Dendritic cell treated with granulocyte-macrophage colony-stimulating factor and Interleukin-4, amounts not matched to agents 40 ng/mL and 50 ng/mL, for 4 days (primary cell): ENCODE measurements around the gene CNTNAP2.
"Not testable (repeated sequence)": the region's sequence is repeated elsewhere in the genome, so short reads cannot be mapped to it uniquely, and the experiment has no call there.

Source experiments
- H3K27ac Mint-ChIP-seq: one replicate; pipeline ENCODE4 v1.8.0; 2022; ENCODE audit warnings: mild to moderate bottlenecking, mixed read lengths
- H3K27me3 Mint-ChIP-seq: one replicate; pipeline ENCODE4 v1.8.0; 2022; ENCODE audit warnings: mild to moderate bottlenecking, mixed read lengths
- H3K36me3 Mint-ChIP-seq: one replicate; pipeline ENCODE4 v1.8.0; 2022; ENCODE audit warnings: low read depth, mixed read lengths
- H3K4me1 Mint-ChIP-seq: one replicate; pipeline ENCODE4 v1.8.0; 2022; ENCODE audit warnings: low read depth, mixed read lengths
- H3K4me3 Mint-ChIP-seq: one replicate; pipeline ENCODE4 v1.8.0; 2022; ENCODE audit warnings: mild to moderate bottlenecking, moderate library complexity, mixed read lengths
- H3K9me3 Mint-ChIP-seq: one replicate; pipeline ENCODE4 v1.8.0; 2022; ENCODE audit warnings: mixed read lengths
- intact Hi-C: fragments of 100-400 bp; cut with micrococcal nuclease; formaldehyde crosslinking; loops from one replicate; pipeline ENCODE4 v1.15.0; 2022

CNTNAP2 gene

GRCh38 chr7:146191428-146191827 lies 74.8 kb downstream of the CNTNAP2 start:
- intact Hi-C loops, H3K36me3 Mint-ChIP-seq: not testable (repeated sequence)

GRCh38 chr7:146201945-146202344 lies 85.3 kb downstream of the CNTNAP2 start:
- H3K36me3 Mint-ChIP-seq, result no peaks in the 10 kb centered on the region
- H3K4me3 Mint-ChIP-seq, result no peak overlapping the region
- H3K27me3 Mint-ChIP-seq, result no peaks in the 10 kb centered on the region
- H3K27ac Mint-ChIP-seq, result no peak overlapping the region
- no peaks in the 10 kb centered on the region for H3K4me1 Mint-ChIP-seq
- peaks cover 9% of the 10 kb centered on the region for H3K9me3 Mint-ChIP-seq
- intact Hi-C loops, result no loop called here

More at GRCh38 chr7:146191428-146191827, 74.8 kb downstream of the CNTNAP2 start:
- H3K27me3 Mint-ChIP-seq, H3K4me3 Mint-ChIP-seq, H3K4me1 Mint-ChIP-seq, H3K27ac Mint-ChIP-seq: not testable (repeated sequence)
- peaks cover 37% of the 10 kb centered on the region for H3K9me3 Mint-ChIP-seq

- Mint-ChIP-seq H3K9me3 (no peaks in the 10 kb centered on the region), H3K27me3 (no peaks in the 10 kb centered on the region), H3K36me3 (no peaks in the 10 kb centered on the region), H3K27ac (no peak overlapping the region), H3K4me3 (no peak overlapping the region), H3K4me1 (no peaks in the 10 kb centered on the region)
- intact Hi-C loops, result no loop called here
Observed at GRCh38 chr7:146206270-146206669, 89.7 kb downstream of the CNTNAP2 start.

GRCh38 chr7:146208492-146208891 lies 91.9 kb downstream of the CNTNAP2 start:
- Mint-ChIP-seq H3K36me3 (no peaks in the 10 kb centered on the region), H3K27me3 (no peaks in the 10 kb centered on the region), H3K4me3 (no peak overlapping the region), H3K4me1 (no peaks in the 10 kb centered on the region), H3K9me3 (no peaks in the 10 kb centered on the region), H3K27ac (no peak overlapping the region)
- intact Hi-C loops, result no loop called here

- H3K4me3 Mint-ChIP-seq, result no peak overlapping the region
- intact Hi-C loops, result no loop called here
- H3K27me3 Mint-ChIP-seq, result no peaks in the 10 kb centered on the region
- no peaks in the 10 kb centered on the region for H3K4me1 Mint-ChIP-seq
- peaks cover 6% of the 10 kb centered on the region for H3K9me3 Mint-ChIP-seq
- H3K27ac Mint-ChIP-seq, result no peak overlapping the region
- no peaks in the 10 kb centered on the region for H3K36me3 Mint-ChIP-seq
Observed at GRCh38 chr7:146214842-146215241, 98.2 kb downstream of the CNTNAP2 start.

- no peaks in the 10 kb centered on the region for H3K4me1 Mint-ChIP-seq
- no peaks in the 10 kb centered on the region for H3K27me3 Mint-ChIP-seq
- H3K9me3 Mint-ChIP-seq, result peaks cover 6% of the 10 kb centered on the region
- intact Hi-C loops, result no loop called here
- no peak overlapping the region for H3K4me3 Mint-ChIP-seq
- H3K27ac Mint-ChIP-seq, result no peak overlapping the region
- no peaks in the 10 kb centered on the region for H3K36me3 Mint-ChIP-seq
Observed at GRCh38 chr7:146216396-146217041, 99.9 kb downstream of the CNTNAP2 start.

- Mint-ChIP-seq H3K4me1 (no peaks in the 10 kb centered on the region), H3K36me3 (no peaks in the 10 kb centered on the region), H3K27me3 (no peaks in the 10 kb centered on the region), H3K4me3 (no peak overlapping the region), H3K9me3 (peaks cover 8% of the 10 kb centered on the region), H3K27ac (no peak overlapping the region)
- intact Hi-C loops, result no loop called here
Observed at GRCh38 chr7:146223851-146224250, 107.2 kb downstream of the CNTNAP2 start.

- no peak overlapping the region for H3K4me3 Mint-ChIP-seq
- no peak overlapping the region for H3K27ac Mint-ChIP-seq
- no peaks in the 10 kb centered on the region for H3K36me3 Mint-ChIP-seq
- H3K9me3 Mint-ChIP-seq, result no peaks in the 10 kb centered on the region
- intact Hi-C loops, result no loop called here
- H3K4me1 Mint-ChIP-seq, result no peaks in the 10 kb centered on the region
- no peaks in the 10 kb centered on the region for H3K27me3 Mint-ChIP-seq
Observed at GRCh38 chr7:146232604-146233003, 116.0 kb downstream of the CNTNAP2 start.

- no peaks in the 10 kb centered on the region for H3K36me3 Mint-ChIP-seq
- H3K27me3 Mint-ChIP-seq, result no peaks in the 10 kb centered on the region
- intact Hi-C loops, result no loop called here
- no peak overlapping the region for H3K27ac Mint-ChIP-seq
- peaks cover 13% of the 10 kb centered on the region for H3K9me3 Mint-ChIP-seq
- H3K4me1 Mint-ChIP-seq, result no peaks in the 10 kb centered on the region
- no peak overlapping the region for H3K4me3 Mint-ChIP-seq
Observed at GRCh38 chr7:146235195-146235594, 118.6 kb downstream of the CNTNAP2 start.

- Mint-ChIP-seq H3K4me3 (no peak overlapping the region), H3K9me3 (peaks cover 52% of the 10 kb centered on the region), H3K4me1 (no peaks in the 10 kb centered on the region), H3K27me3 (no peaks in the 10 kb centered on the region), H3K27ac (no peak overlapping the region), H3K36me3 (no peaks in the 10 kb centered on the region)
- intact Hi-C loops, result no loop called here
Observed at GRCh38 chr7:146242661-146243060, 126.1 kb downstream of the CNTNAP2 start.

- H3K4me3 Mint-ChIP-seq, H3K27ac Mint-ChIP-seq, H3K36me3 Mint-ChIP-seq, H3K27me3 Mint-ChIP-seq, H3K4me1 Mint-ChIP-seq, intact Hi-C loops: not testable (repeated sequence)
- H3K9me3 Mint-ChIP-seq, result peaks cover 63% of the 10 kb centered on the region
Observed at GRCh38 chr7:146247991-146248390, 131.4 kb downstream of the CNTNAP2 start.

- intact Hi-C loops, H3K36me3 Mint-ChIP-seq, H3K27ac Mint-ChIP-seq: not testable (repeated sequence)
Observed at GRCh38 chr7:146248744-146249143, 132.1 kb downstream of the CNTNAP2 start.

GRCh38 chr7:146249272-146249671 lies 132.7 kb downstream of the CNTNAP2 start:
- Mint-ChIP-seq H3K36me3 (no peaks in the 10 kb centered on the region), H3K27ac (no peak overlapping the region), H3K27me3 (peaks cover 5% of the 10 kb centered on the region), H3K9me3 (peaks cover 69% of the 10 kb centered on the region), H3K4me1 (no peaks in the 10 kb centered on the region), H3K4me3 (no peak overlapping the region)
- intact Hi-C loops, result no loop called here

More at GRCh38 chr7:146248744-146249143, 132.1 kb downstream of the CNTNAP2 start:
- not testable (repeated sequence) for H3K4me3 Mint-ChIP-seq, H3K27me3 Mint-ChIP-seq, H3K4me1 Mint-ChIP-seq
- H3K9me3 Mint-ChIP-seq, result peaks cover 69% of the 10 kb centered on the region

- Mint-ChIP-seq H3K9me3 (peaks cover 52% of the 10 kb centered on the region), H3K4me1 (no peaks in the 10 kb centered on the region), H3K36me3 (no peaks in the 10 kb centered on the region), H3K27ac (no peak overlapping the region), H3K4me3 (no peak overlapping the region), H3K27me3 (no peaks in the 10 kb centered on the region)
- intact Hi-C loops, result no loop called here
Observed at GRCh38 chr7:146255609-146256008, 139.0 kb downstream of the CNTNAP2 start.

GRCh38 chr7:146262527-146262926 lies 145.9 kb downstream of the CNTNAP2 start:
- no peak overlapping the region for H3K4me3 Mint-ChIP-seq
- H3K4me1 Mint-ChIP-seq, result no peaks in the 10 kb centered on the region
- intact Hi-C loops, result no loop called here
- H3K36me3 Mint-ChIP-seq, result no peaks in the 10 kb centered on the region
- H3K9me3 Mint-ChIP-seq, result peaks cover 42% of the 10 kb centered on the region
- no peak overlapping the region for H3K27ac Mint-ChIP-seq
- no peaks in the 10 kb centered on the region for H3K27me3 Mint-ChIP-seq
